OCI-LY7 (cell line): ENCODE results near the gene TCF12.

Experiments used
- EZH2phosphoT487 ChIP-seq: fragments of 200-600 bp; sonication (generic); IDR thresholded peaks from 2 replicates; pipeline ENCODE4 v1.6.1; 2018; ENCODE audit warnings: low read depth, borderline replicate concordance, mild to moderate bottlenecking, mixed run types, antibody characterized with exemption, low read length, moderate library complexity, mixed read lengths
- TF ChIP-seq, protein P1 (sequence below): fragments of 200-600 bp; sonication (generic); conservative IDR thresholded peaks from 2 replicates; pipeline ENCODE4 v1.5.1; 2014; ENCODE audit warnings: mild to moderate bottlenecking, antibody characterized with exemption, low read length, moderate library complexity, mixed read lengths

DNA sequence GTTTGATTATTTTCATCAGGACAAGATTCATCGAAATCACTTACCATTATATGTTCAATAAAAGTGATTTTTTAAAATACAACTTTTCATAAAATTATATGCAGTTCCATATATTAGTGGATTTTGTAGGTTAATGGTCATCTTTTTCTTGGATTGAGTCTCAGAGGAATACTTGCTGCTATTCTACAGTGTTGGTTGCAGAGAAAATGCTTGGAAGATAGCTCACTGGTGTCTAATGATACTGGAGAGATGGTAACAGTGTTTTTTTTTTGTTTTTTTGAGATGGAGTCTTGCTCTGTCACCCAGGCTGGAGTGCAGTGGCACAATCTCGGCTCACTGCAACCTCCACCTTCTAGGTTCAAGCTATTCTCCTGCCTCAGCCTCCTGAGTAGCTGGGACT lies 143.3 kb downstream of the TCF12 start:
- TF ChIP-seq, protein P1, sequence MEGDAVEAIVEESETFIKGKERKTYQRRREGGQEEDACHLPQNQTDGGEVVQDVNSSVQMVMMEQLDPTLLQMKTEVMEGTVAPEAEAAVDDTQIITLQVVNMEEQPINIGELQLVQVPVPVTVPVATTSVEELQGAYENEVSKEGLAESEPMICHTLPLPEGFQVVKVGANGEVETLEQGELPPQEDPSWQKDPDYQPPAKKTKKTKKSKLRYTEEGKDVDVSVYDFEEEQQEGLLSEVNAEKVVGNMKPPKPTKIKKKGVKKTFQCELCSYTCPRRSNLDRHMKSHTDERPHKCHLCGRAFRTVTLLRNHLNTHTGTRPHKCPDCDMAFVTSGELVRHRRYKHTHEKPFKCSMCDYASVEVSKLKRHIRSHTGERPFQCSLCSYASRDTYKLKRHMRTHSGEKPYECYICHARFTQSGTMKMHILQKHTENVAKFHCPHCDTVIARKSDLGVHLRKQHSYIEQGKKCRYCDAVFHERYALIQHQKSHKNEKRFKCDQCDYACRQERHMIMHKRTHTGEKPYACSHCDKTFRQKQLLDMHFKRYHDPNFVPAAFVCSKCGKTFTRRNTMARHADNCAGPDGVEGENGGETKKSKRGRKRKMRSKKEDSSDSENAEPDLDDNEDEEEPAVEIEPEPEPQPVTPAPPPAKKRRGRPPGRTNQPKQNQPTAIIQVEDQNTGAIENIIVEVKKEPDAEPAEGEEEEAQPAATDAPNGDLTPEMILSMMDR, result no peak
- no peak for TF ChIP-seq EZH2phosphoT487
